ENCODE results near the gene NMS.

DNA sequence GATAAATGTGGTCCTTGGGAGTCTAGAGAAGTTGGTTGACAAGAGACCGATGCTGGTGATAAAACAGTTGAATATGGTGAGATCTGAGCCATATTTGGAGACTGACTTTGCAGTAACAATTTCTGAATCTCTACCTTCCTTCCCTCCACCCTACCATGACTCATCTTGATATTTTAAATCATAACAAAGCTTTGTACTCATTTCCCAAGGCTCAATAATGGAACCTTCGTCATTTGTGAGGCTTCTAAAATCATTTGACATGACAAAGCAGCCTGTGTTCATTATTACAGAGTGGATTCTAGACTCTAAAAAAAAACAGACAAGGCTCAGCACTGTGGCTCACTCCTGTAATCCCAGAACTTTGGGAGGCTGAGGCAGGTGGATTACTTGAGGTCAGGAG, 54.0 kb downstream of the NMS start:
- TF ChIP-seq, protein P1, sequence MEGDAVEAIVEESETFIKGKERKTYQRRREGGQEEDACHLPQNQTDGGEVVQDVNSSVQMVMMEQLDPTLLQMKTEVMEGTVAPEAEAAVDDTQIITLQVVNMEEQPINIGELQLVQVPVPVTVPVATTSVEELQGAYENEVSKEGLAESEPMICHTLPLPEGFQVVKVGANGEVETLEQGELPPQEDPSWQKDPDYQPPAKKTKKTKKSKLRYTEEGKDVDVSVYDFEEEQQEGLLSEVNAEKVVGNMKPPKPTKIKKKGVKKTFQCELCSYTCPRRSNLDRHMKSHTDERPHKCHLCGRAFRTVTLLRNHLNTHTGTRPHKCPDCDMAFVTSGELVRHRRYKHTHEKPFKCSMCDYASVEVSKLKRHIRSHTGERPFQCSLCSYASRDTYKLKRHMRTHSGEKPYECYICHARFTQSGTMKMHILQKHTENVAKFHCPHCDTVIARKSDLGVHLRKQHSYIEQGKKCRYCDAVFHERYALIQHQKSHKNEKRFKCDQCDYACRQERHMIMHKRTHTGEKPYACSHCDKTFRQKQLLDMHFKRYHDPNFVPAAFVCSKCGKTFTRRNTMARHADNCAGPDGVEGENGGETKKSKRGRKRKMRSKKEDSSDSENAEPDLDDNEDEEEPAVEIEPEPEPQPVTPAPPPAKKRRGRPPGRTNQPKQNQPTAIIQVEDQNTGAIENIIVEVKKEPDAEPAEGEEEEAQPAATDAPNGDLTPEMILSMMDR (IDR thresholded peaks at IDR 0.05; ENCODE audit: insufficient read depth, low read depth, low read length), result no peak
- TF ChIP-seq EZH2 (IDR thresholded peaks at IDR 0.05; ENCODE audit: insufficient read depth, low read length), result no peak
